Measurements from ENCODE around the gene WDHD1. TPM values are rescaled to one million over a fixed set of nuclear protein-coding genes. Genes with fewer than 3 reads are reported as not detected.
A peak's percentile ranks its signal among the peaks of the same experiment; 100 is the strongest.

Gene WDHD1
- total RNA-seq, 5 donors from 2014 or later (not counting 1 experiment from before 2014, with no cell fraction given), result 2.5 to 6.1 (median 4.9) TPM

GRCh38 chr14:55057919-55058318 lies 31.0 kb upstream of the WDHD1 start:
- H3K4me3 ChIP-seq (ENCODE audit: control insufficient read depth in 1 of 2, extremely low read depth in 1 of 2, low read length in 1 of 2), result no peak overlapping the region
- ChIA-PET CTCF (interaction anchor here in 1 of 2 donors (0.7 kb wide), 1 partner anchor 9 kb away, joined by 3 read pairs; no protein-coding TSS in a partner anchor), POLR2A (interaction anchor here (0.6 to 0.9 kb wide), 6 partner anchors 9 to 1759 kb away, joined by 3 to 7 read pairs (median 3); no protein-coding TSS in a partner anchor)
- Mint-ChIP-seq H3K4me1 (peaks cover 58 to 73% (median 66%) of the 10 kb centered on the region in 3 donors), H3K36me3 (peaks cover 36% of the 10 kb centered on the region), H3K9me3 (no peaks in the 10 kb centered on the region), H3K4me3 (no peak overlapping the region), H3K27me3 (no peaks in the 10 kb centered on the region), H3K27ac (no peak overlapping the region)
- no peak for ATAC-seq (replicated peaks in 1 of 4)
- peaks cover 8 to 36% of the 10 kb centered on the region in 2 donors for H3K36me3 ChIP-seq (ENCODE audit: control insufficient read depth in 2 of 2, extremely low read depth in 1 of 2, insufficient read depth in 1 of 2, low read length in 1 of 2)
- WGBS (ENCODE audit: insufficient coverage), result 67% methylated on average over 1 of the region's 5 CpGs
- H3K27me3 ChIP-seq (replicated peaks in 1 of 2; ENCODE audit: control insufficient read depth in 2 of 2, extremely low read depth in 1 of 2, insufficient read depth in 2 of 2, low read length in 1 of 2), result no peaks in the 10 kb centered on the region
- no peaks in the 10 kb centered on the region for H3K9me3 ChIP-seq
- H3K4me1 ChIP-seq (ENCODE audit: control insufficient read depth in 1 of 2, extremely low read depth in 1 of 2, insufficient read depth in 2 of 2, low read length in 2 of 2), result peaks cover 7 to 28% of the 10 kb centered on the region in 2 experiments
- no peak for DNase-seq
- no peak overlapping the region for H3K27ac ChIP-seq (ENCODE audit: low read length)

- H3K4me3 Mint-ChIP-seq, result peak overlapping the region in 2 of 3 donors; percentile 14 to 55
- DNase-seq, result no peak
- ChIA-PET CTCF (no interaction called here), POLR2A (interaction anchor here (0.6 to 2.0 kb wide), 8 partner anchors 9 to 109 kb away, joined by 4 to 14 read pairs (median 8); no protein-coding TSS in a partner anchor)
- Histone ChIP-seq H3K9me3 (no peaks in the 10 kb centered on the region), H3K27ac (ENCODE audit: low read length) (no peak overlapping the region), H3K36me3 (ENCODE audit: control insufficient read depth in 2 of 2, extremely low read depth in 1 of 2, insufficient read depth in 1 of 2, low read length in 1 of 2) (peaks cover 4 to 18% of the 10 kb centered on the region in 2 donors), H3K27me3 (replicated peaks in 1 of 2; ENCODE audit: control insufficient read depth in 2 of 2, extremely low read depth in 1 of 2, insufficient read depth in 2 of 2, low read length in 1 of 2) (no peaks in the 10 kb centered on the region), H3K4me1 (ENCODE audit: control insufficient read depth in 1 of 2, extremely low read depth in 1 of 2, insufficient read depth in 2 of 2, low read length in 2 of 2) (peaks cover 15 to 37% of the 10 kb centered on the region in 2 experiments), H3K4me3 (ENCODE audit: control insufficient read depth in 1 of 2, extremely low read depth in 1 of 2, low read length in 1 of 2) (no peak overlapping the region)
- no peak overlapping the region for H3K27ac Mint-ChIP-seq
- H3K4me1 Mint-ChIP-seq, result peaks cover 51 to 59% (median 54%) of the 10 kb centered on the region in 3 donors
- H3K36me3 Mint-ChIP-seq, result peaks cover 19% of the 10 kb centered on the region
- H3K27me3 Mint-ChIP-seq, result no peaks in the 10 kb centered on the region
- no peaks in the 10 kb centered on the region for H3K9me3 Mint-ChIP-seq
- WGBS (ENCODE audit: insufficient coverage), result no CpG with 5 or more reads among the region's 13 CpGs
- no peak for ATAC-seq (replicated peaks in 1 of 4)
Measured at GRCh38 chr14:55054098-55054497, 27.2 kb upstream of the WDHD1 start.

GRCh38 chr14:55053500-55053899 lies 26.6 kb upstream of the WDHD1 start:
- Histone ChIP-seq H3K9me3 (no peaks in the 10 kb centered on the region), H3K27me3 (replicated peaks in 1 of 2; ENCODE audit: control insufficient read depth in 2 of 2, extremely low read depth in 1 of 2, insufficient read depth in 2 of 2, low read length in 1 of 2) (no peaks in the 10 kb centered on the region), H3K4me1 (ENCODE audit: control insufficient read depth in 1 of 2, extremely low read depth in 1 of 2, insufficient read depth in 2 of 2, low read length in 2 of 2) (peaks cover 15 to 36% of the 10 kb centered on the region in 2 experiments), H3K27ac (ENCODE audit: low read length) (peak overlapping the region; percentile 100), H3K4me3 (ENCODE audit: control insufficient read depth in 1 of 2, extremely low read depth in 1 of 2, low read length in 1 of 2) (no peak overlapping the region), H3K36me3 (ENCODE audit: control insufficient read depth in 2 of 2, extremely low read depth in 1 of 2, insufficient read depth in 1 of 2, low read length in 1 of 2) (peaks cover 4 to 18% of the 10 kb centered on the region in 2 donors)
- ChIA-PET POLR2A (interaction anchor here (0.6 to 2.0 kb wide), 12 partner anchors 8 to 150 kb away, joined by 3 to 14 read pairs (median 4); partner anchors contain the start of gene GCH1 (in 1 of the 2)), CTCF (interaction anchor here in 1 of 2 donors (0.5 to 1.2 kb wide), 2 partner anchors 12 to 107 kb away, joined by 3 to 4 read pairs; no protein-coding TSS in a partner anchor)
- Mint-ChIP-seq H3K4me1 (peaks cover 51 to 59% (median 54%) of the 10 kb centered on the region in 3 donors), H3K27me3 (no peaks in the 10 kb centered on the region), H3K9me3 (no peaks in the 10 kb centered on the region), H3K36me3 (peaks cover 19% of the 10 kb centered on the region), H3K27ac (peak overlapping the region in 1 of 2 donors; percentile 1), H3K4me3 (peak overlapping the region; percentile 87 to 90 (median 90))
- no peak for ATAC-seq (replicated peaks in 1 of 4)
- no peak for DNase-seq
- WGBS (ENCODE audit: insufficient coverage), result 100% methylated on average over 1 of the region's 7 CpGs

GRCh38 chr14:55053018-55053417 lies 26.1 kb upstream of the WDHD1 start:
- peaks cover 49 to 54% (median 50%) of the 10 kb centered on the region in 3 donors for H3K4me1 Mint-ChIP-seq
- POLR2A ChIA-PET, result interaction anchor here (0.6 to 2.0 kb wide), 11 partner anchors 8 to 218 kb away, joined by 3 to 14 read pairs (median 4); partner anchors contain the start of gene GCH1 (in 1 of the 2)
- Histone ChIP-seq H3K27me3 (replicated peaks in 1 of 2; ENCODE audit: control insufficient read depth in 2 of 2, extremely low read depth in 1 of 2, insufficient read depth in 2 of 2, low read length in 1 of 2) (no peaks in the 10 kb centered on the region), H3K4me3 (ENCODE audit: control insufficient read depth in 1 of 2, extremely low read depth in 1 of 2, low read length in 1 of 2) (no peak overlapping the region), H3K27ac (ENCODE audit: low read length) (peak overlapping the region; percentile 100), H3K4me1 (ENCODE audit: control insufficient read depth in 1 of 2, extremely low read depth in 1 of 2, insufficient read depth in 2 of 2, low read length in 2 of 2) (peaks cover 15 to 36% of the 10 kb centered on the region in 2 experiments), H3K9me3 (no peaks in the 10 kb centered on the region), H3K36me3 (ENCODE audit: control insufficient read depth in 2 of 2, extremely low read depth in 1 of 2, insufficient read depth in 1 of 2, low read length in 1 of 2) (peaks cover 2 to 16% of the 10 kb centered on the region in 2 donors)
- WGBS (ENCODE audit: insufficient coverage), result 100% methylated on average over 1 of the region's 6 CpGs
- no peaks in the 10 kb centered on the region for H3K9me3 Mint-ChIP-seq
- peaks cover 15% of the 10 kb centered on the region for H3K36me3 Mint-ChIP-seq
- H3K4me3 Mint-ChIP-seq, result peak overlapping the region; percentile 87 to 90 (median 90)
- H3K27ac Mint-ChIP-seq, result peak overlapping the region in 1 of 2 donors; percentile 91
- CTCF ChIA-PET, result interaction anchor here in 1 of 2 donors (0.5 to 2.5 kb wide), 3 partner anchors 13 to 108 kb away, joined by 3 to 14 read pairs (median 4); no protein-coding TSS in a partner anchor
- H3K27me3 Mint-ChIP-seq, result no peaks in the 10 kb centered on the region
- DNase-seq (no peak), ATAC-seq (replicated peaks in 1 of 4) (no peak)

- Histone ChIP-seq H3K36me3 (ENCODE audit: control insufficient read depth in 2 of 2, extremely low read depth in 1 of 2, insufficient read depth in 1 of 2, low read length in 1 of 2) (peaks cover 0 to 12% of the 10 kb centered on the region in 2 donors), H3K27ac (ENCODE audit: low read length) (peak overlapping the region; percentile 100), H3K9me3 (no peaks in the 10 kb centered on the region), H3K4me1 (ENCODE audit: control insufficient read depth in 1 of 2, extremely low read depth in 1 of 2, insufficient read depth in 2 of 2, low read length in 2 of 2) (peaks cover 15 to 34% of the 10 kb centered on the region in 2 experiments), H3K27me3 (replicated peaks in 1 of 2; ENCODE audit: control insufficient read depth in 2 of 2, extremely low read depth in 1 of 2, insufficient read depth in 2 of 2, low read length in 1 of 2) (no peaks in the 10 kb centered on the region), H3K4me3 (ENCODE audit: control insufficient read depth in 1 of 2, extremely low read depth in 1 of 2, low read length in 1 of 2) (peak overlapping the region; percentile 97 to 100)
- Mint-ChIP-seq H3K4me1 (peaks cover 48 to 53% (median 49%) of the 10 kb centered on the region in 3 donors), H3K4me3 (peak overlapping the region; percentile 87 to 90 (median 90)), H3K27me3 (no peaks in the 10 kb centered on the region), H3K36me3 (peaks cover 14% of the 10 kb centered on the region), H3K27ac (peak overlapping the region; percentile 78 to 91), H3K9me3 (no peaks in the 10 kb centered on the region)
- POLR2A ChIA-PET, result interaction anchor here (0.6 to 2.0 kb wide), 14 partner anchors 8 to 218 kb away, joined by 3 to 17 read pairs (median 4); partner anchors contain the start of genes SOCS4 (in 2 of the 2), WDHD1 (in 2 of the 2) and GCH1 (in 1 of the 2)
- ATAC-seq (replicated peaks in 1 of 4) (no peak), DNase-seq (no peak)
- CTCF ChIA-PET, result interaction anchor here in 1 of 2 donors (0.6 to 2.5 kb wide), 7 partner anchors 10 to 27 kb away, joined by 3 to 14 read pairs (median 5); partner anchors contain the start of genes SOCS4 and WDHD1
- WGBS (ENCODE audit: insufficient coverage), result 0% methylated on average over 5 of the region's 14 CpGs
Measured at GRCh38 chr14:55052269-55052930, 25.5 kb upstream of the WDHD1 start.
